HG03066 (cell line): ENCODE data around the gene WSCD2.

ENCODE experiments used
- ATAC-seq: cut with Tn5 transposase; IDR thresholded peaks from one replicate; pipeline ENCODE4 v1.9.1; 2021; ENCODE audit warnings: low read depth; ENCODE audit not compliant: unreplicated experiment

The WSCD2 gene

GRCh38 chr12:108226866-108227265, 97.8 kb downstream of the WSCD2 start:
- ATAC-seq: no peak

- no peak for ATAC-seq
Observed at GRCh38 chr12:108228746-108229145, 99.7 kb downstream of the WSCD2 start.

GRCh38 chr12:108231109-108231905, 102.2 kb downstream of the WSCD2 start:
- no peak for ATAC-seq

DNA sequence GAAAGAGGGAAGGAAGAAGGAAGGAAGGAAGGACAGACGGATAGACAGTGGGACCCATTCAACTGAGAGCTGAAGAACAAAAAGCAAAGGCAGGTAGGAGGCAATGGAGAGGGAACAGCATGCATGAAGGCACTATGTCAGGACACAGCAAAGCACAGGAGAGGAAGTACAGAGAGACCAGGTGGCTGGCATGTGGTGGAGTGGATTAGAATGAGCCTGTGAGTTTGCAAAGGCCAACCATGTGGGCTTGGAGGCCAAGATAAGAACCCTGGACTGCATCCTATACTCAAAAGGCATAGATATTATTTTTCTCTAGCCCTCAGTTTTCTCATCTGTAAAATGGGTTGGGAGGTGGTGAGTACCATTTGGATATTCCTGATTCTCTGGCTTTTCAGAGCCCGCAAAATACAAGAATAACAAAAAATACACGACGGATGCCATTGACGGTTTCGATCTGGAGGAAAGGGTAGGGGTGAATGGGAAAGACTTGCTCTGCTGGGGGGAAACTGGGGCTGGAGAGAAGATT, 102.9 kb downstream of the WSCD2 start:
- no peak for ATAC-seq

GRCh38 chr12:108232565-108232964, 103.5 kb downstream of the WSCD2 start:
- ATAC-seq: no peak

DNA sequence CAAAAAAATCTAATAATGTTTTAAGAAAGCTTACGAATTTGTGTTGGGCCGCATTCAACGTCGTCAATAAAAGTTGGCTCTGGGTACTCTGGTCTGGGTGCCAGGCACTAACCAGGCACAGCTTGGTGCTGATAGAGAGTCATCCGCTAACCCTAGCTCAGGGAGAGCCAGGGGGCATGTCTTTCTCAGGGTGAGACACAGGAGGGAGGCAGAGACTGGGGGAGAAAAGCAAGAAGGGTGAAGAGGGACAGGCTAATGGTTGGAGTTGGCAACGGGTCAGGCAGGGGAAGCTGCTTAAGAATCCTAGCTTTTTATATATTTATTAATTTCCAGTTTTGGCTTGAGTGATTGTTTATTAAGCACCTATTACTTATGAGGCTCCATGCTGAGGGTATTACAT, 105.1 kb downstream of the WSCD2 start:
- no peak for ATAC-seq

DNA sequence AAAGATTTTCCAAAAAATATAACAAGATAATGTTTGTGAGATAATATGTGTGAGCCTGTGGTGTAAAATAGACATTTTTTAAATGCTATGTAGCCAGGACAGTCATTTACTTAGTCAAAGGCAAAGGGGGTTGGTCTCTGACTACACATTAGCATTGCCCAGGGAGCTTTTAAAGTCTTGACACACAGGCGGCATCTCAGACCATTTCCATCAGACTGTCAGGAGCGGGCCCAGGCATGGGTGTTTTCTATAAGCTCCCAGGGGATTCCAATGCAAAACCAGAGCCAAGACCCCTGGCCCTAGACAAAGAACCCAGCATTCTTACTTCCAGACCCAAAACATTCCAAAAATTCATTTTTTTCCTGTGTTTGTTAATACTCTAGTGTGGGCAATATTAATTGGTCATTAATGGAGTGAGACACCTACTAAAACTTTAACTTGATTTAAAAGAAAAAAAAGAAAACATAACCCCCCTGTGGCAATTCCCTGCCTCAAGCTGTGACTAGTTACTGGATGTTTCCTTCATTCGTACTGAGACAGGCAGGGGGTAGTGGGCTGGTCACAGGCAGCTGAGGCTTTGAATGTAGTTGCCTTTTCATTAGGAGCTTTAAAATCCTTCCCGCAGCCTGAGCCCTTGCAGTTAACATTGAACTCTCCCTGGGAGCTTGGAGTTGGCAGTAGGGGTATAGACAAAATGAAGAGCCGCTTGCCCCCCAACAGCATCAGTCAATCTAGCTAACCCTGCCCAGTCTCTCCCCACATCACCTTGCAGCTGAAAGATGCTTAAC, 106.3 kb downstream of the WSCD2 start:
- ATAC-seq: no peak

DNA sequence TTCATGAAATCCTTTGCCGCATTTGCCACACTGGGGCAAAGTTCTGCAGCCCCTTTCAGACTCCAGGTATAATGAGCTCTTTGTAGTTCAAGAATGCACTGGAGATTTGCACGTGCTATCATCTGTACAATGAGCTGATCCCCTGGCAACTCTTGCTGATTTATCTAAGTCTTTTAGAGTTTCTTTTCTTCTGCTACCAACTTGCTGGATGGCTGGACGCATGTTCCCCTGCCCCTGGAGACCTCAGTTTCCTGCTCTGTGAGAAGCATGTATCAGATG, 106.8 kb downstream of the WSCD2 start:
- ATAC-seq: no peak

- ATAC-seq: no peak
Observed at GRCh38 chr12:108236366-108236765, 107.3 kb downstream of the WSCD2 start.

DNA sequence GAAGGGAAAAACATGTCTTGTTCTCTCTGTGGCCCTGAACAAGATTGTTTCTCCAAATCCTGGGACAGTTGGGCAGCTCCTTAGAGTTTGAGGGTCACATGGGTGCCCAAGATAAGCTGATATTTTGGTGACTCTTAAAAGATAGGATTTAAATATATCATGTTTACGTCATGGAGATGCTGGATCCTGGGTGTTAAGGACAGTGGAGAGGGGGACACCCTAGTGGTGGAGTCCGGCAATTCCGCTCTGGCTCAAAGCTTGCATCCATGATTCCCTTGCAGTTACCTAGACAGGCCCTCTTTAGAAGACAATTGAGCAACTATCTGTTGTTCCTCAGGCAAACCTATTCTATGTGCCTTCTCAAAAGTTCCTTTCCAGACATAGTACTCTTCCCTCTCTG, 108.2 kb downstream of the WSCD2 start:
- ATAC-seq: no peak

DNA sequence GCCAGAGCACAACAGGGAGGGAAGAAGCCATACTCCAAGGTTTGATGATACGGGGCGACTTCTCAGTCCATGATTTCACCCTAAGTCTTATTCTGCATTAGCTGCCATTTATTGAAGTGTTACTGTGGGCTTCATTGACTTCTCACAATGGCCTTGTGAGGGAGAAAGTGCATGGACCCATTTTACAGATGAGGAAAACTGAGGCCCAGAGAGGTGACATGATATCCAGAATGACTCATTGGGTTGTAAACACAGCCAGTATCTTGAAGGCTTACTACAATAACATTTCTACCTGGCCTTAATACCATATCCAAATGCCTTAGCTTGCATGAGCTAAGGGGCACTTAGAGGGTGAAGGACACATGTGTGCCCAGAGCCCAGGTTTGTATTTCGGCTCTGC, 109.4 kb downstream of the WSCD2 start:
- no peak for ATAC-seq

DNA sequence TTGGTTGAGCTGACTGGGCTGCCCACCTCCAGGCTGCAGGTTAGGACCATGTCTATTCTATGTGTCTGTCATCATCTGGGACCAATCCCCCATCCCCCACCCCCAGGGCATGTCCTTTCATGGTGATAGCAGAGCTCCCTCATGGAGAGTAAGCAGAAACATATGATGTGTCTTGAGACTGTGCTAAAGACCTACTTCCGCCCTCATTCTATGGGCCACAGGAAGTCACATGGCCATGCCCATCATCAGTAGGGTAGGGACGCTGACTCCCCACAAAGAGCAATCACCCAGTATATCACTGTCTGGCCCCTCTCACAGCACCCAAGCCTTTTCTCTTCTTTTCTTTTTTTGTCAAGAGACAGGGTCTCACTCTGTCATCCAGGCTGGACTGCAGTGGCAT, 110.3 kb downstream of the WSCD2 start:
- no peak for ATAC-seq

- ATAC-seq: no peak
Observed at GRCh38 chr12:108240027-108240785, 111.1 kb downstream of the WSCD2 start.

GRCh38 chr12:108240928-108241327, 111.8 kb downstream of the WSCD2 start:
- ATAC-seq: no peak

DNA sequence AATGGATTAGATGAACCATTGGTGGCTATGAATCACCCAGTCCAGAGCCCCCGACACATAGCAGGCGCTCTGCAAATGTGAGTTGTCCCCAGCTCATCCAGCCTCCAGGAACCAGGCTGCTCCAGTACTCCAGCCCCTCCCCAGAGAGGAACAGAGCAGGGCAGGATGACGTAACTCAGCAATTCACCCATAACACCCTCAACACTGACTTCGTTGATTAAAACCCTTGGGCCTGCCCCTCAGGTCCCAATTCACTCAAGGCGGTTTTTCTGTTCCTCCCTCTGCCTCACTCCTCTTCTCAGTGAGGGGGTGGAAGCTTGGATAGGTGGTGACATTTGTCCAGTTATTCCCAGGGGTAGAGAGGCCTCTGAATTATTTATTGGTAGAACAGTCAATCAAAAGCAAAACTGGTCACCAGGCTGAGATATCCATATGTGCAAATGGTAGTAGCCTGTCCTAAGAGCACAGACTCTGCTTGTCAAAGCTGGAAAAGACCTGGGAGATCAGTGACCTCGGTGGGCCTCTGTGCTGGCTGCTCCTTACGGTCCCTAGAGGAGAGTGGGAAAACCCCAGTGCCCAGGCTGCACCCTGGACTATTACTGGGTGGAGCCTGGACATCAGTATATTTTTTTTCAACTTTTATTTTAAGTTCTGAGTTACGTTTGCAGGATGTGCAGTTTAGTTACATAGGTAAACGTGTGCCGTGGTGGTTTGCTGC, 113.1 kb downstream of the WSCD2 start:
- no peak for ATAC-seq

DNA sequence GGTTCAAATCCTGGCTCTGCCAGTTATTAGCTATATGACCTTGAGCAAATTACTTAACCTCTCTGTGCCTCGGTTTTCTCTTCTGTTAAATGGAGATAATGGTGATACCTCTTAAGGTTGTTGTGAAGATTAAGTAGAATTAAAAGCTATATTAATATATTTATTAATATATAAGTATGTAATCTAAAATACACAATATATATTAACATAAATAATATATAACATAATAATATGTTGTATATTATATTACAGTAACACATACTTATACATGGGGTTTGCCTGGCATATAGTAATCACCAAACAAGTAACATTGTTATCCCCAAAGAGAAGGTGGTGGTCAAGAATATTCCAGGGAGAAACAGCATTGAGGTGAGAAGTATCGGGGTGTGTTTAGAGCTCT, 118.0 kb downstream of the WSCD2 start:
- ATAC-seq: no peak

- ATAC-seq: no peak
Observed at GRCh38 chr12:108248011-108248410, 118.9 kb downstream of the WSCD2 start.

GRCh38 chr12:108252523-108252922, 123.4 kb downstream of the WSCD2 start:
- ATAC-seq: no peak

DNA sequence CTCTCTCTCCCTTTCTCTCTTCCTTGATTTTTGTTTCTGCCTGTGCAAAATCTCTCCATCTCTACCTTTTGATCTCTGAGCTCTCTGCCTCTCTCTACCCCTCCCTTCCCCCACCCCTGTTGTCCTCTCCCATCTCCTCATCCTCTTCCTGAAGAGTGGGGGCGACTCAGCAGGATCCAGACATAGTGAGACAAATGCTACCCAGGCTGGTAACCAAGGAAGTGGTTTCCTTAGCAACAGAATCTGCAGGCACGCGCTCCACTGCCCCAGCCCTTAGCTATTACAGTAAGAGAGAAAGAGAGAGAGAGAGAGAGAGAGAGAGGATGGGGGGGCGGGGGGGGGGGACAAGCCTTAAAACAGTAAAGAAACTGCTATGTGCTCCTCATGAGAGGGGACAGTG, 124.5 kb downstream of the WSCD2 start:
- ATAC-seq: no peak

DNA sequence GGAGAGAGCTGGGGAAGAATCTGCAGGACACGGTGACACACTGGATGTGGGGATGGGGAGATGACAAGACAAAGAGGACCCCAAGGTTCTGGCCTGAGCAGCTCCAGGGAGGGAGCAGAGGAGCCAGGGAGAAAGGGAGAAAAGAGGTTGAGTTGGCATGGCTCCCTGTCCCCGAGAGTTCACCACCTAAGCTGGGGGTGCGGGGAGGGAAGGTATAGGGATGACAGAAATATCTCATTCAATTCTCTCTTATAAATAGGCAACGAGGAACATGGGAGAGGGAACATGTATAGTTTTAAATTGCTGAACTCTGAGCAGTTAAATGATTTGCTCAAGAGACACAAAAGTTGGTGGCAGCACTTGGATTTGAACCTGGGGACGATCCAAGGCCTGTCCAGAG, 124.9 kb downstream of the WSCD2 start:
- ATAC-seq: no peak
